ENCODE results near the gene CEP128. TPM values are rescaled to one million over a fixed set of nuclear protein-coding genes. Genes with fewer than 3 reads are reported as not detected.

CEP128 gene
- total RNA-seq, 2 experiments from 2014 or later = 71.9 to 137 TPM

- Histone ChIP-seq H3K9me2 (ENCODE audit: insufficient read depth, low read length) (no peaks in the 10 kb centered on the region), H3K36me3 (ENCODE audit: insufficient read depth, low read length) (no peaks in the 10 kb centered on the region), H4K20me1 (ENCODE audit: insufficient read depth, low read length) (no peaks in the 10 kb centered on the region), H3K4me1 (ENCODE audit: insufficient read depth, low read length, poor library complexity, severe bottlenecking) (no peaks in the 10 kb centered on the region), H3K4me2 (ENCODE audit: low read length) (no peak overlapping the region), H2AFZ (ENCODE audit: low read length) (no peak overlapping the region), H3K9me3 (ENCODE audit: low read length) (no peaks in the 10 kb centered on the region), H3K27ac (ENCODE audit: low read depth, low read length, poor library complexity, severe bottlenecking) (no peak overlapping the region), H3K4me3 (ENCODE audit: low read depth, low read length, poor library complexity, severe bottlenecking) (no peak overlapping the region), H3K79me2 (ENCODE audit: insufficient read depth, low read depth, low read length) (no peaks in the 10 kb centered on the region)
- CTCF ChIA-PET (ENCODE audit: unreplicated experiment) = no interaction called here
- TF ChIP-seq CTCF (conservative IDR thresholded peaks at IDR 0.05; ENCODE audit: low read length) = no peak
- no peak for TF ChIP-seq EZH2phosphoT487 (IDR thresholded peaks at IDR 0.05; ENCODE audit: borderline replicate concordance, low read depth, low read length)
- intact Hi-C loops (cut with micrococcal nuclease; ENCODE audit: unreplicated experiment) = no loop called here
- no peak for DNase-seq (ENCODE audit: low spot score)
- POLR2A ChIA-PET = no interaction called here
- no TSS peak for BruUV-seq (replicated peaks)
These were observed 376.5 kb downstream of the CEP128 start for GRCh38 chr14:80565001-80565400.

GRCh38 chr14:80564051-80564450, 377.5 kb downstream of the CEP128 start:
- Histone ChIP-seq H3K9me3 (ENCODE audit: low read length) (no peaks in the 10 kb centered on the region), H3K4me2 (ENCODE audit: low read length) (no peak overlapping the region), H2AFZ (ENCODE audit: low read length) (no peak overlapping the region), H3K4me3 (ENCODE audit: low read depth, low read length, poor library complexity, severe bottlenecking) (no peak overlapping the region), H3K36me3 (ENCODE audit: insufficient read depth, low read length) (no peaks in the 10 kb centered on the region), H3K27ac (ENCODE audit: low read depth, low read length, poor library complexity, severe bottlenecking) (no peak overlapping the region), H3K9me2 (ENCODE audit: insufficient read depth, low read length) (no peaks in the 10 kb centered on the region), H4K20me1 (ENCODE audit: insufficient read depth, low read length) (no peaks in the 10 kb centered on the region), H3K4me1 (ENCODE audit: insufficient read depth, low read length, poor library complexity, severe bottlenecking) (no peaks in the 10 kb centered on the region), H3K79me2 (ENCODE audit: insufficient read depth, low read depth, low read length) (no peaks in the 10 kb centered on the region)
- TF ChIP-seq CTCF (conservative IDR thresholded peaks at IDR 0.05; ENCODE audit: low read length) (no peak), EZH2phosphoT487 (IDR thresholded peaks at IDR 0.05; ENCODE audit: borderline replicate concordance, low read depth, low read length) (no peak)
- POLR2A ChIA-PET = no interaction called here
- intact Hi-C loops (cut with micrococcal nuclease; ENCODE audit: unreplicated experiment) = no loop called here
- CTCF ChIA-PET (ENCODE audit: unreplicated experiment) = no interaction called here
- DNase-seq (ENCODE audit: low spot score) = no peak
- no TSS peak for BruUV-seq (replicated peaks)

- Histone ChIP-seq H3K27ac (ENCODE audit: low read depth, low read length, poor library complexity, severe bottlenecking) (no peak overlapping the region), H3K4me2 (ENCODE audit: low read length) (no peak overlapping the region), H3K4me1 (ENCODE audit: insufficient read depth, low read length, poor library complexity, severe bottlenecking) (no peaks in the 10 kb centered on the region), H3K79me2 (ENCODE audit: insufficient read depth, low read depth, low read length) (no peaks in the 10 kb centered on the region), H2AFZ (ENCODE audit: low read length) (no peak overlapping the region), H3K4me3 (ENCODE audit: low read depth, low read length, poor library complexity, severe bottlenecking) (no peak overlapping the region), H3K9me2 (ENCODE audit: insufficient read depth, low read length) (no peaks in the 10 kb centered on the region), H4K20me1 (ENCODE audit: insufficient read depth, low read length) (no peaks in the 10 kb centered on the region), H3K9me3 (ENCODE audit: low read length) (no peaks in the 10 kb centered on the region), H3K36me3 (ENCODE audit: insufficient read depth, low read length) (no peaks in the 10 kb centered on the region)
- CTCF ChIA-PET (ENCODE audit: unreplicated experiment) = no interaction called here
- DNase-seq (ENCODE audit: low spot score) = no peak
- TF ChIP-seq EZH2phosphoT487 (IDR thresholded peaks at IDR 0.05; ENCODE audit: borderline replicate concordance, low read depth, low read length) = no peak
- no peak for TF ChIP-seq CTCF (conservative IDR thresholded peaks at IDR 0.05; ENCODE audit: low read length)
- no TSS peak for BruUV-seq (replicated peaks)
- POLR2A ChIA-PET = no interaction called here
- intact Hi-C loops (cut with micrococcal nuclease; ENCODE audit: unreplicated experiment) = no loop called here
These were observed 380.5 kb downstream of the CEP128 start for GRCh38 chr14:80560800-80561657.

Measured in OCI-LY7 (cell line).